Measurements from ENCODE around the gene COX6B2. TPM values are rescaled to one million over a fixed set of nuclear protein-coding genes. Genes with fewer than 3 reads are reported as not detected.

Gene COX6B2
- total and polyA plus RNA-seq, 2 of the 13 experiments (the other 11 are each of a cell fraction or from before 2014, with no cell fraction given), result 0.21 TPM; not detected in 1

DNA sequence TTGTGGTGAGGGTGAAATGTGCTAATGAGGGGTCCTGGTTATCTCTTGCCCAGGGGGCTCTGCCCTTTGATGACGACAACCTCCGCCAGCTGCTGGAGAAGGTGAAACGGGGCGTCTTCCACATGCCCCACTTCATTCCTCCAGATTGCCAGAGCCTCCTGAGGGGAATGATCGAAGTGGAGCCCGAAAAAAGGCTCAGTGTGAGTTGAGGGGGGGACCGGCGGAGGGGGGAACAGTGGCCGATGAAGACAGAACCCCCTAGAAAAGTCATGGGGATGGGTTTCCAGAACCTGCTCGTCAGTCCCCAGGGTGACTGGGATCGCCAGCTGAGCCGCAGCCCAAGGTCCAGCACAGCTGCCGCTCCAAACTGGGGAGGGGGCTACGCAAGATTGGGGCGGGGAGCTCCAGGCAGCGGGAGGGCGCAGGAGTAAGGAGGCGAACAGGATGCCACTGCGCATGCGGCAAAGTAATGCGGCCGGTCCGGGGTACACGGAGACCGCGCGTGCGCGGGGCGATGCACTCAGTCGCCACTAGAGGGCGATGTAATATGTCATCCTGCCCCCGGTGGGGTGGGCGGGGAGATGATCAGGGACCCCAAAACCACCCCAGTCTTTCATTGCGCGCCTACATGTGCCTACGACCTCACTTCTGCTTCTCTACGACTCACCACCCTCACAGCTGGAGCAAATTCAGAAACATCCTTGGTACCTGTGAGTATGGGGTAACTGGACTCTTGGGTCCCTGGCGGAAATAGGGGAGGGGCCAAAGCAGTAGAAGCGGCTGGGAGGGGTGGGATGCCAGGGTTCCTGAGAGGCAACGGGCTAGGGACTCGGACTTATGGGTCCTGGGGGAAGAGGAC, 52.8 kb downstream of the COX6B2 start (continued):
- TF ChIP-seq, protein P1, sequence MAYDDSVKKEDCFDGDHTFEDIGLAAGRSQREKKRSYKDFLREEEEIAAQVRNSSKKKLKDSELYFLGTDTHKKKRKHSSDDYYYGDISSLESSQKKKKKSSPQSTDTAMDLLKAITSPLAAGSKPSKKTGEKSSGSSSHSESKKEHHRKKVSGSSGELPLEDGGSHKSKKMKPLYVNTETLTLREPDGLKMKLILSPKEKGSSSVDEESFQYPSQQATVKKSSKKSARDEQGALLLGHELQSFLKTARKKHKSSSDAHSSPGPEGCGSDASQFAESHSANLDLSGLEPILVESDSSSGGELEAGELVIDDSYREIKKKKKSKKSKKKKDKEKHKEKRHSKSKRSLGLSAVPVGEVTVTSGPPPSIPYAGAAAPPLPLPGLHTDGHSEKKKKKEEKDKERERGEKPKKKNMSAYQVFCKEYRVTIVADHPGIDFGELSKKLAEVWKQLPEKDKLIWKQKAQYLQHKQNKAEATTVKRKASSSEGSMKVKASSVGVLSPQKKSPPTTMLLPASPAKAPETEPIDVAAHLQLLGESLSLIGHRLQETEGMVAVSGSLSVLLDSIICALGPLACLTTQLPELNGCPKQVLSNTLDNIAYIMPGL (CRISPR knock-in tag; IDR thresholded peaks at IDR 0.05; ENCODE audit: borderline replicate concordance in 1 of 2, low read depth in 1 of 2), result peak; percentile 59 to 66
- TF ChIP-seq ZNF598 (CRISPR knock-in tag; IDR thresholded peaks at IDR 0.05; ENCODE audit: borderline replicate concordance), result 0 out of 2 replicates have a peak, but pooled peaks have one; percentile 38
- peak; percentile 38; the same call in 1 of the 2 replicates for TF ChIP-seq SP4 (CRISPR knock-in tag; IDR thresholded peaks at IDR 0.05)
- TF ChIP-seq, protein P2, sequence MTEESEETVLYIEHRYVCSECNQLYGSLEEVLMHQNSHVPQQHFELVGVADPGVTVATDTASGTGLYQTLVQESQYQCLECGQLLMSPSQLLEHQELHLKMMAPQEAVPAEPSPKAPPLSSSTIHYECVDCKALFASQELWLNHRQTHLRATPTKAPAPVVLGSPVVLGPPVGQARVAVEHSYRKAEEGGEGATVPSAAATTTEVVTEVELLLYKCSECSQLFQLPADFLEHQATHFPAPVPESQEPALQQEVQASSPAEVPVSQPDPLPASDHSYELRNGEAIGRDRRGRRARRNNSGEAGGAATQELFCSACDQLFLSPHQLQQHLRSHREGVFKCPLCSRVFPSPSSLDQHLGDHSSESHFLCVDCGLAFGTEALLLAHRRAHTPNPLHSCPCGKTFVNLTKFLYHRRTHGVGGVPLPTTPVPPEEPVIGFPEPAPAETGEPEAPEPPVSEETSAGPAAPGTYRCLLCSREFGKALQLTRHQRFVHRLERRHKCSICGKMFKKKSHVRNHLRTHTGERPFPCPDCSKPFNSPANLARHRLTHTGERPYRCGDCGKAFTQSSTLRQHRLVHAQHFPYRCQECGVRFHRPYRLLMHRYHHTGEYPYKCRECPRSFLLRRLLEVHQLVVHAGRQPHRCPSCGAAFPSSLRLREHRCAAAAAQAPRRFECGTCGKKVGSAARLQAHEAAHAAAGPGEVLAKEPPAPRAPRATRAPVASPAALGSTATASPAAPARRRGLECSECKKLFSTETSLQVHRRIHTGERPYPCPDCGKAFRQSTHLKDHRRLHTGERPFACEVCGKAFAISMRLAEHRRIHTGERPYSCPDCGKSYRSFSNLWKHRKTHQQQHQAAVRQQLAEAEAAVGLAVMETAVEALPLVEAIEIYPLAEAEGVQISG (CRISPR knock-in tag; IDR thresholded peaks at IDR 0.05), result peak; percentile 16; the same call in 1 of the 2 replicates
- TF ChIP-seq, protein P3, sequence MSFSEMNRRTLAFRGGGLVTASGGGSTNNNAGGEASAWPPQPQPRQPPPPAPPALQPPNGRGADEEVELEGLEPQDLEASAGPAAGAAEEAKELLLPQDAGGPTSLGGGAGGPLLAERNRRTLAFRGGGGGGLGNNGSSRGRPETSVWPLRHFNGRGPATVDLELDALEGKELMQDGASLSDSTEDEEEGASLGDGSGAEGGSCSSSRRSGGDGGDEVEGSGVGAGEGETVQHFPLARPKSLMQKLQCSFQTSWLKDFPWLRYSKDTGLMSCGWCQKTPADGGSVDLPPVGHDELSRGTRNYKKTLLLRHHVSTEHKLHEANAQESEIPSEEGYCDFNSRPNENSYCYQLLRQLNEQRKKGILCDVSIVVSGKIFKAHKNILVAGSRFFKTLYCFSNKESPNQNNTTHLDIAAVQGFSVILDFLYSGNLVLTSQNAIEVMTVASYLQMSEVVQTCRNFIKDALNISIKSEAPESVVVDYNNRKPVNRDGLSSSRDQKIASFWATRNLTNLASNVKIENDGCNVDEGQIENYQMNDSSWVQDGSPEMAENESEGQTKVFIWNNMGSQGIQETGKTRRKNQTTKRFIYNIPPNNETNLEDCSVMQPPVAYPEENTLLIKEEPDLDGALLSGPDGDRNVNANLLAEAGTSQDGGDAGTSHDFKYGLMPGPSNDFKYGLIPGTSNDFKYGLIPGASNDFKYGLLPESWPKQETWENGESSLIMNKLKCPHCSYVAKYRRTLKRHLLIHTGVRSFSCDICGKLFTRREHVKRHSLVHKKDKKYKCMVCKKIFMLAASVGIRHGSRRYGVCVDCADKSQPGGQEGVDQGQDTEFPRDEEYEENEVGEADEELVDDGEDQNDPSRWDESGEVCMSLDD (CRISPR knock-in tag; IDR thresholded peaks at IDR 0.05; ENCODE audit: borderline replicate concordance), result peak; percentile 85; the same call in 1 of the 2 replicates
- no peak for TF ChIP-seq SNAPC2 (CRISPR knock-in tag; IDR thresholded peaks at IDR 0.05)
- TF ChIP-seq FOSL2 (CRISPR knock-in tag; IDR thresholded peaks at IDR 0.05), result peak; percentile 14; the same call in 1 of the 2 replicates
- 0 out of 2 replicates have a peak, but pooled peaks have one; percentile 35 for TF ChIP-seq ZNF556 (CRISPR knock-in tag; IDR thresholded peaks at IDR 0.05; ENCODE audit: borderline replicate concordance)
- TF ChIP-seq, protein P4, sequence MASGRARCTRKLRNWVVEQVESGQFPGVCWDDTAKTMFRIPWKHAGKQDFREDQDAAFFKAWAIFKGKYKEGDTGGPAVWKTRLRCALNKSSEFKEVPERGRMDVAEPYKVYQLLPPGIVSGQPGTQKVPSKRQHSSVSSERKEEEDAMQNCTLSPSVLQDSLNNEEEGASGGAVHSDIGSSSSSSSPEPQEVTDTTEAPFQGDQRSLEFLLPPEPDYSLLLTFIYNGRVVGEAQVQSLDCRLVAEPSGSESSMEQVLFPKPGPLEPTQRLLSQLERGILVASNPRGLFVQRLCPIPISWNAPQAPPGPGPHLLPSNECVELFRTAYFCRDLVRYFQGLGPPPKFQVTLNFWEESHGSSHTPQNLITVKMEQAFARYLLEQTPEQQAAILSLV (CRISPR knock-in tag; IDR thresholded peaks at IDR 0.05; ENCODE audit: borderline replicate concordance), result peak; percentile 44; the same call in 1 of the 2 replicates
- TF ChIP-seq ZNF136 (CRISPR knock-in tag; IDR thresholded peaks at IDR 0.05; ENCODE audit: low read depth), result 0 out of 2 replicates have a peak, but pooled peaks have one; percentile 61
- peak in 1 of 2 experiments; percentile 48; a peak in 1 of 4 replicates for TF ChIP-seq POLR2A (IDR thresholded peaks at IDR 0.05; ENCODE audit: insufficient read depth in 1 of 2, low read depth in 2 of 2, low read length in 2 of 2)
- TF ChIP-seq SAP130 (CRISPR knock-in tag; IDR thresholded peaks at IDR 0.05; ENCODE audit: low read depth), result peak; percentile 31
- TF ChIP-seq RAD21 (CRISPR knock-in tag; IDR thresholded peaks at IDR 0.05), result peak; percentile 78
- 0 out of 2 replicates have a peak, but pooled peaks have one; percentile 41 for TF ChIP-seq ZNF605 (CRISPR knock-in tag; IDR thresholded peaks at IDR 0.05)
- no peak for TF ChIP-seq MEF2D (CRISPR knock-in tag; IDR thresholded peaks at IDR 0.05)
- TF ChIP-seq, protein P5, sequence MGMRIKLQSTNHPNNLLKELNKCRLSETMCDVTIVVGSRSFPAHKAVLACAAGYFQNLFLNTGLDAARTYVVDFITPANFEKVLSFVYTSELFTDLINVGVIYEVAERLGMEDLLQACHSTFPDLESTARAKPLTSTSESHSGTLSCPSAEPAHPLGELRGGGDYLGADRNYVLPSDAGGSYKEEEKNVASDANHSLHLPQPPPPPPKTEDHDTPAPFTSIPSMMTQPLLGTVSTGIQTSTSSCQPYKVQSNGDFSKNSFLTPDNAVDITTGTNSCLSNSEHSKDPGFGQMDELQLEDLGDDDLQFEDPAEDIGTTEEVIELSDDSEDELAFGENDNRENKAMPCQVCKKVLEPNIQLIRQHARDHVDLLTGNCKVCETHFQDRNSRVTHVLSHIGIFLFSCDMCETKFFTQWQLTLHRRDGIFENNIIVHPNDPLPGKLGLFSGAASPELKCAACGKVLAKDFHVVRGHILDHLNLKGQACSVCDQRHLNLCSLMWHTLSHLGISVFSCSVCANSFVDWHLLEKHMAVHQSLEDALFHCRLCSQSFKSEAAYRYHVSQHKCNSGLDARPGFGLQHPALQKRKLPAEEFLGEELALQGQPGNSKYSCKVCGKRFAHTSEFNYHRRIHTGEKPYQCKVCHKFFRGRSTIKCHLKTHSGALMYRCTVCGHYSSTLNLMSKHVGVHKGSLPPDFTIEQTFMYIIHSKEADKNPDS (CRISPR knock-in tag; IDR thresholded peaks at IDR 0.05), result no peak
- peak; percentile 48 for TF ChIP-seq GATAD2A (CRISPR knock-in tag; IDR thresholded peaks at IDR 0.05)

All from HepG2 (cell line).